GF-D8 (cell line): ENCODE results near the gene KLHL10.

Experiments
- DNase-seq: peaks from one replicate; lab custom pipeline; 2025; lab: John Stamatoyannopoulos, UW

The KLHL10 gene

GRCh38 chr17:41895617-41896016, 58.0 kb downstream of the KLHL10 start:
- DNase-seq = no peak

DNA sequence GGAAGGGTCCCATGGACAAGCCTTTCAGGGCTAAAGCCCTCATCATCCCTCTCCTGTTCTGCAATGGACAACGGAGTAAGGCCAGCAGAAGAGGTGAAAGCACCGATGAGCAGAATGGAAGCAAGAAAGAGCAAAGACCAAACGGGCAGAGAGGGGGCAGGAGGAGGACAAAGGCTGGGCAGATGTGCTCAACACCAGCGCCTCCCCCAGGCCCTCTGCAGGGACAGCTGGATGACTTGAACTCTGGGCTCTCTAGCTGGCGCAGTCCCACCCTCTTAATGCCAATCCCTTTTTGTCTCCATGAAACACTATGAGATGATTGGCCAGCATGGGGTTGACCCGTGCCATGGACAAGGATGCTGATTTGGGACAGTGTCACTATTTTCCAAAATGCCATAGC, 59.1 kb downstream of the KLHL10 start:
- no peak for DNase-seq
